Liver (tissue), 9 donors: ENCODE measurements around the gene MRLN. TPM values are rescaled to one million over a fixed set of nuclear protein-coding genes. Genes with fewer than 3 reads are reported as not detected.

Experiments used
- DNase-seq: peaks from one replicate; pipeline ENCODE4 v3.0.0-alpha.2; 2017; ENCODE audit warnings: low spot score
- H3K27ac ChIP-seq, 2 donors: one replicate each; pipeline ENCODE4 v1.7.0; 2013; ENCODE audit warnings: inconsistent platforms in 2 of 2, low read length in 2 of 2, control low read depth in 1 of 2, low read depth in 1 of 2, mild to moderate bottlenecking in 1 of 2
- H3K27me3 ChIP-seq, 4 donors: one replicate each; pipeline versions ENCODE4 v1.6.1 to v1.7.0; 2013; ENCODE audit warnings: low read length in 3 of 4, inconsistent platforms in 1 of 4, mild to moderate bottlenecking in 1 of 4, moderate library complexity in 1 of 4; ENCODE audit not compliant: control insufficient read depth in 4 of 4, insufficient read depth in 4 of 4
- H3K36me3 ChIP-seq, 4 donors: one replicate each; pipeline versions ENCODE4 v1.6.1 to v1.7.0; 2013; ENCODE audit warnings: low read length in 3 of 4, mild to moderate bottlenecking in 3 of 4, low read depth in 1 of 4, moderate library complexity in 1 of 4; ENCODE audit not compliant: control insufficient read depth in 4 of 4, insufficient read depth in 3 of 4
- H3K4me1 ChIP-seq, 4 donors: one replicate each; pipeline versions ENCODE4 v1.6.1 to v1.7.0; 2013; ENCODE audit warnings: low read length in 3 of 4, mild to moderate bottlenecking in 3 of 4, moderate library complexity in 1 of 4; ENCODE audit not compliant: control insufficient read depth in 4 of 4, insufficient read depth in 4 of 4
- H3K4me3 ChIP-seq, 3 donors: one replicate each; pipeline versions ENCODE4 v1.6.1 to v1.7.0; 2013; ENCODE audit warnings: low read length in 3 of 3, control low read depth in 1 of 3, low read depth in 1 of 3, mild to moderate bottlenecking in 1 of 3
- H3K9ac ChIP-seq, 2 donors: one replicate each; pipeline ENCODE4 v1.7.0; 2013; ENCODE audit warnings: low read length in 2 of 2, mild to moderate bottlenecking in 2 of 2, moderate library complexity in 2 of 2, control low read depth in 1 of 2, low read depth in 1 of 2
- H3K9me3 ChIP-seq, 4 donors: one replicate each; pipeline versions ENCODE4 v1.6.1 to v1.7.0; 2013; ENCODE audit warnings: low read length in 3 of 4; ENCODE audit not compliant: control insufficient read depth in 4 of 4
- CTCF ChIP-seq: fragments of 150-350 bp; IDR thresholded peaks from 2 replicates; pipeline ENCODE4 v1.5.1; 2017; ENCODE audit warnings: improper control_type of control experiment, low read depth, low read length; ENCODE audit not compliant: missing input control
- EGR1 ChIP-seq, 2 donors: IDR thresholded peaks; 2 replicates each; pipeline ENCODE4 v1.6.1; 2016 to 2018; ENCODE audit warnings: antibody characterized with exemption in 2 of 2, low read depth in 2 of 2
- FOXA1 ChIP-seq: IDR thresholded peaks from 2 replicates; pipeline ENCODE4 v1.6.1; 2016; ENCODE audit warnings: antibody characterized with exemption
- GABPA ChIP-seq, 2 donors: IDR thresholded peaks in 1 of 2; conservative IDR thresholded peaks in 1 of 2; 2 replicates each; pipeline ENCODE4 v1.6.1; 2016; ENCODE audit warnings: antibody characterized with exemption in 2 of 2, mild to moderate bottlenecking in 1 of 2, moderate library complexity in 1 of 2
- HNF4A ChIP-seq, 2 donors: conservative IDR thresholded peaks; 2 replicates each; pipeline ENCODE4 v1.6.1; 2016; ENCODE audit warnings: antibody characterized with exemption in 2 of 2, mild to moderate bottlenecking in 2 of 2
- HNF4G ChIP-seq: IDR thresholded peaks from 2 replicates; pipeline ENCODE4 v1.6.1; 2016; ENCODE audit warnings: antibody characterized with exemption
- JUND ChIP-seq, 2 donors: IDR thresholded peaks; 2 replicates each; pipeline ENCODE4 v1.6.1; 2016; ENCODE audit warnings: antibody characterized with exemption in 2 of 2
- MAX ChIP-seq: IDR thresholded peaks from 2 replicates; pipeline ENCODE4 v1.6.1; 2016; ENCODE audit warnings: antibody characterized with exemption
- NR2F2 ChIP-seq: IDR thresholded peaks from 2 replicates; pipeline ENCODE4 v1.6.1; 2016; ENCODE audit warnings: antibody characterized with exemption
- RAD21 ChIP-seq, 2 donors: IDR thresholded peaks; 2 replicates each; pipeline ENCODE4 v1.6.1; 2016; ENCODE audit warnings: antibody characterized with exemption in 2 of 2, mild to moderate bottlenecking in 2 of 2
- REST ChIP-seq: IDR thresholded peaks from 2 replicates; pipeline ENCODE4 v1.6.1; 2016; ENCODE audit warnings: antibody characterized with exemption, mild to moderate bottlenecking
- RXRA ChIP-seq, 2 donors: IDR thresholded peaks; 2 replicates each; pipeline ENCODE4 v1.6.1; 2017 to 2018; ENCODE audit warnings: antibody characterized with exemption in 2 of 2, mild to moderate bottlenecking in 1 of 2
- SP1 ChIP-seq: IDR thresholded peaks from 2 replicates; pipeline ENCODE4 v1.6.1; 2018; ENCODE audit warnings: antibody characterized with exemption, mild to moderate bottlenecking
- TAF1 ChIP-seq: conservative IDR thresholded peaks from 2 replicates; pipeline ENCODE4 v1.6.1; 2016; ENCODE audit warnings: antibody characterized with exemption, mild to moderate bottlenecking
- YY1 ChIP-seq: IDR thresholded peaks from 2 replicates; pipeline ENCODE4 v1.6.1; 2016; ENCODE audit warnings: antibody characterized with exemption, mild to moderate bottlenecking
- WGBS: extraction: QIAGEN DNeasy Blood & Tissue Kit; methylation state at CpG from one replicate; pipeline ENCODE4 v1.1.7; 2013; 5-methylcytosine and 5-hydroxymethylcytosine counted together
- polyA plus RNA-seq, 2 donors: library from polyadenylated mRNA; stranded (reverse) in 1 of 2; unstranded in 1 of 2; fragments of 200-250 nt in 1 of 2; fragments of >200 nt in 1 of 2; fragmentation: Nextera tagmentation in 1 of 2; extraction: Ambion mirVana in 1 of 2; gene quantifications; one replicate each; pipeline versions ENCODE4 v1.2.1 to v1.2.3, GENCODE V29; 2013 to 2015
- total RNA-seq, 2 donors: library from RNA; depleted of rRNA; stranded (reverse); fragments of >200 nt; gene quantifications; one replicate each; pipeline ENCODE4 v1.2.3, GENCODE V29; 2014
- donor health status: healthy.
- donor health status: healthy.
- donor health status: healthy.
- donor health status: healthy.
- donor health status: healthy.

MRLN gene
- total and polyA plus RNA-seq, 4 donors, result not detected

GRCh38 chr10:59695637-59696036, 57.6 kb downstream of the MRLN start:
- H3K9ac ChIP-seq, result no peak overlapping the region
- no peak overlapping the region for H3K4me3 ChIP-seq
- no peaks in the 10 kb centered on the region for H3K27me3 ChIP-seq
- WGBS, result 67% methylated on average over 3 of the region's 3 CpGs
- H3K4me1 ChIP-seq, result no peaks in the 10 kb centered on the region
- H3K9me3 ChIP-seq, result no peaks in the 10 kb centered on the region
- H3K27ac ChIP-seq, result no peak overlapping the region
- H3K36me3 ChIP-seq, result no peaks in the 10 kb centered on the region
- TF ChIP-seq TAF1 (no peak), MAX (no peak), HNF4G (no peak), FOXA1 (no peak), JUND (IDR thresholded peaks at IDR 0.05) (no peak)
- no peak for DNase-seq

GRCh38 chr10:59694936-59695335, 58.3 kb downstream of the MRLN start:
- DNase-seq, result no peak
- no peak overlapping the region for H3K27ac ChIP-seq
- H3K9ac ChIP-seq, result no peak overlapping the region
- TF ChIP-seq FOXA1 (no peak), NR2F2 (no peak), REST (no peak), HNF4G (no peak)
- H3K4me3 ChIP-seq, result no peak overlapping the region
- no peaks in the 10 kb centered on the region for H3K4me1 ChIP-seq
- no peaks in the 10 kb centered on the region for H3K9me3 ChIP-seq
- 91% methylated on average over 1 of the region's 1 CpG for WGBS
- no peaks in the 10 kb centered on the region for H3K27me3 ChIP-seq
- H3K36me3 ChIP-seq, result no peaks in the 10 kb centered on the region

- 87% methylated on average over 2 of the region's 2 CpGs for WGBS
These were observed 61.1 kb downstream of the MRLN start for GRCh38 chr10:59692113-59692512.

More at GRCh38 chr10:59692113-59692512, 61.1 kb downstream of the MRLN start:
- Histone ChIP-seq H3K27ac (no peak overlapping the region), H3K4me3 (no peak overlapping the region), H3K9me3 (no peaks in the 10 kb centered on the region), H3K36me3 (no peaks in the 10 kb centered on the region), H3K27me3 (no peaks in the 10 kb centered on the region), H3K4me1 (no peaks in the 10 kb centered on the region), H3K9ac (no peak overlapping the region)
- TF ChIP-seq RAD21 (IDR thresholded peaks at IDR 0.05) (no peak), HNF4G (no peak), REST (no peak), CTCF (no peak), RXRA (IDR thresholded peaks at IDR 0.05) (no peak), SP1 (no peak), FOXA1 (no peak), JUND (IDR thresholded peaks at IDR 0.05) (no peak), HNF4A (conservative IDR thresholded peaks at IDR 0.05) (no peak), EGR1 (IDR thresholded peaks at IDR 0.05; ENCODE audit: low read depth in 2 of 2) (no peak), NR2F2 (no peak), GABPA (IDR thresholded peaks at IDR 0.05 in 1 of 2, conservative IDR thresholded peaks at IDR 0.05 in 1 of 2) (no peak), YY1 (no peak), TAF1 (no peak), MAX (no peak)
- DNase-seq, result no peak
